Hematopoietic multipotent progenitor cell (in vitro differentiated cells): ENCODE results near the gene SH3TC2. TPM values are rescaled to one million over a fixed set of nuclear protein-coding genes. Genes with fewer than 3 reads are reported as not detected.

Source experiments
- DNase-seq, 3 donors: peaks; one replicate each; pipeline ENCODE4 v3.0.0-alpha.2; 2011 to 2015; ENCODE audit warnings: low read depth in 2 of 3, low spot score in 2 of 3
- total RNA-seq: library from RNA; depleted of rRNA; stranded (reverse); fragments of >200 nt; gene quantifications from one replicate; pipeline ENCODE4 v1.2.3, GENCODE V29; 2012

The SH3TC2 gene
- total RNA-seq, 1 donor: 2.2 TPM

DNA sequence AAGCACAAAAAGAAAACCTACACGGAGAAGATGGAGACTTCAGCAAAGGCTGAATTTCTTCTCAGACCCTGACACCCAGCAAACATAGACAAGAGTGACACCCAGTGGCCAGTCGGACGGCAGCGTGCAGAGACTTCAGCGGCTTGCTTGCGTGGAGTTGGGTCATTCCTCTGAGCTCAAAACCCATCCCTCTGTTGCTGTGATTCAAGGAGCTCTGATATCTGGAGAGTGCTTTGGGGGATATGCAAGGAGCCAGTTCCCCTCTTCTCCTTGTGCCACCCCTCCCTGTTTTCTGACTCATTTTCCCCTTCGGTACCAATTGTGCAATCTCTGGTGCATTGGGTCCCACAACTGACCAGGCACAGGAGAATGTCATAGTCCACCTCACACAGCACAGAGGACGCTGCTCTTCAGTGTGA is 27.5 kb downstream of the SH3TC2 start:
- peak; percentile 28 to 86 (median 71) for DNase-seq

DNA sequence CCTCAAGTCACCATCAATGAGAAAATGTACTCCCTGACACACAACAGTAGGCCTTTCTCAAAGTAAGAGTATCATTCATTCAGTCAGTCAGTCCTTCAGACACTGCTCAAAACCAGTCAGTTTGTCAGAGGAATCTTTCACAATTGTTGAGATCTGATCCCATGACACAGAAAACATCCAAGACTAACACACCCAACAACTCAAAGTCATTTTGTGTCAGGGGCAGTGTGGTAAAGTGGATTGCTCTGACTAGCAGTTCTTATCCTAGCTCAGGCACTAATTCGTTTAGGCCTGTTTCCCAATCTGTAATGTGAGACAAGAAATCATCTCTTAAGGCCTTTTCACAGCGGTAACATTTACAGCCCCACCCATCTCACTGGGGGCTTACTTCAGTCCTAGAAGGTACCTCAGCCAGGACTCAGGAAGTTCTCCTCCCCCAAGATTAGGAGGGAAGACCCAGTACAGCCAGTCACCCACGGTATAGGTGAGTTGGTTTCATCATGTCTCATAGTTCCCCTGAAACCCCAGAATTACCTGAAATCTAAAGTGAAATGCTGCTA is 31.9 kb downstream of the SH3TC2 start:
- no peak for DNase-seq

DNA sequence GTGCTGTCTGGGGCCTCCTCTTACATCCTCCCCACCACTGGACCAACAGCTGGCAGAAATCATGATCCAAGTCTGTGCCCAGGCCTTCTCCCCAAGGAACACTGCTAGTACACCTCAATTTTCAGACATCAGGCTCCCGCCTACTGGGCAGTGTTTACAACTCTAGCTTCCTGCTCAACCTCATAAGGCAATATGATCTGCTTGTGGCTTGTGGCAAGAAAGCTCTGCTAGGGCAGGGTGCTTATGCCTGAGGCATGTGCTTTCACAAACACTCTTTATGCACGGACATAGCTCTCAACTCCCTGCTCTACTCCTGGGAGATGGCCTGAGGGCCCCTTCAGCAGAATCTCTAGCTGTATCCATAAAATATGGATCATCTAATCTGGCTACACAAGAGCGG is 32.5 kb downstream of the SH3TC2 start:
- DNase-seq: no peak

DNA sequence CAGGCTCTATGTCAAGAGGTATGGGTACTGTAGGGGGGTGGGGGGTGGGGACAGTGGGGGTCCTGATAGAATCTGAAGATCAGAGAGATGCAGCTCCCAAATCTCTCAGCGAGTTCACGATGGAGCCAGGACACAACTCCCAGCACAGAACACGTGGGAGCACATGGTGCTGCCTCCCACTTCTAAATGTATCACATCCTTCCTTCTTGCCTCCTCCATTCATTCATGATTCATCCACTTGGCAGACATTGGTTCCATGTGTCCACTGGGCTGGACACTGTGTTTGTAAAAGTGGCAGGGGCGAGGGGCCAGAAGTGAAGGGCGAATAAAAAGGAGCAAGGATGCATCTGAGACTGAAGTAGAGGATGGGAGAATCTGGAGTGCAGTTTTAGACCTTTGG is 33.9 kb downstream of the SH3TC2 start:
- DNase-seq: no peak

DNA sequence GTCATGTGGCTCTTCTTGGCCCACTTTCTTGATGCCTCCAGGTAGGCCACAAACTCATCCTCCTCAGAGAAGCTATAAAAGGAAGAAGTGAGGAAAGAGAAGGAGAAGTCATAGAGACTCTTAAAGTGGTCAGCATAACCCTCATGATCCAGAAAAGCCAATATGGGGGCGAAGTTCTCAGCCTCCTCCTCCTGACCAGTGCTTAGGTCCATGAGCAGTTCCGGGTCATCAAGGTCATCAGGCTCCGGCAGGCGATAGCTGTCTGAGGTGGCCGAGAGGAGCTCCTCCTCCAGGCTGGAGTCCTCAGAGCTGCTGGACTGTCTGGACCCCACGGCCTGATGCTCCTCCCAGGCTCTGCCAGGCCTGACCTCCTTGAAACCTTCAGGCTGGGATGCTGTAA is 34.7 kb downstream of the SH3TC2 start:
- no peak for DNase-seq

DNA sequence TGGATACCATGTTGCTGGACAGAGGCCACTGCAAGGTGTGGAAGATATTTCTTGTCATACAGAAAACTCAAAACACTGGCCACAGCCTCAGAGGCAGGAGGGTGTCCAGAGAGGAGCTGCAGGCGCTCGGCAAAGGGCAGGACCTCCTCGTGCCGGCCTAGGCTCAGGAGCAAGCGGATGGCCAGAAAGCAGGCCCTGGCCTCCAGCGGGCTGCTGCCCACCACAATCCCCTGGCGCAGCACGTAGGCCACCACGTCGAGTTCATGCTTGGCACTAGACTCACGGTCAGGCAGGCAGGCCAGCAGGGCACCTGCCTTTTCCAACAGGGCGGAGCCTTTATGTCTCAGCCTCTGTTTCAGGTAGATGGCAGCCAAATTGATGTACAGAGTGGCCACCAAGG is 35.2 kb downstream of the SH3TC2 start:
- no peak for DNase-seq

DNA sequence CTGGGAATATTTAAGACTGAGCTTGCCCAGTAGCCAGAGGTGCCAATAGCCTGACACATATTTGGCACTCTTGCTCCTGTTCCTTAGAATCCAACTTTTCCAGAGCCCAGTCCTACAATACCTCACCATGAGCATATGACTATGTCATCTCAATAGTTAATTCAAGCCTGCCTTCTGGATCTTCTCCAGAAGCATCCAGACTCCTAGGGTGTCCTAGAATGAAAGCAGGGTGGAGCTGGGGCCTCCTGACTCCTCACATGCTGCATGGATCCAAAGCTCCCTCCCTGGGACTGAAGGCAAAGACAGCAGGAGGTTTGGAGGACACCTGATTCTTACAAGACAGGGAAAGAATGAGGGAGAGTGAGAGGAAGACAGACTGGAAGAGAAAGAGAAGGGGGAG is 37.9 kb downstream of the SH3TC2 start:
- no peak for DNase-seq

DNA sequence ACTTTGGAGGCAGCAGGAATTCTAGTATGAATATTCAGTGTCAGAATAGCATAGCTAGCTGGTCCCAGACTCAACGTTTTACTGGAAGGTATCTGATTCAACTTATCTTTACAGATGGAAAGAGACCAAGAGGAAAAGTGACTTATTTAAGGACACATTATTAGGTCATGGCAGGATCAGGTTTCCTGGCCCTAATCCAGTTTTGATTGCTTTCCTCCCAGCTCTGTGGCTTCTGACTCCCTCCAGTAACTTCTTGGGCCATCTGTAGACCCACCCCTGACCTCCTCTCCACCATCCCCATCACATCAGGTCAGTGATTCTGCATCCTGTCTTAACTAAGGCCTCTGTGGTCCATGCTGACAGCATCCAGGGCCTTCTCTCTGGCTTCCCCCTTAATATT is 38.4 kb downstream of the SH3TC2 start:
- DNase-seq: no peak

DNA sequence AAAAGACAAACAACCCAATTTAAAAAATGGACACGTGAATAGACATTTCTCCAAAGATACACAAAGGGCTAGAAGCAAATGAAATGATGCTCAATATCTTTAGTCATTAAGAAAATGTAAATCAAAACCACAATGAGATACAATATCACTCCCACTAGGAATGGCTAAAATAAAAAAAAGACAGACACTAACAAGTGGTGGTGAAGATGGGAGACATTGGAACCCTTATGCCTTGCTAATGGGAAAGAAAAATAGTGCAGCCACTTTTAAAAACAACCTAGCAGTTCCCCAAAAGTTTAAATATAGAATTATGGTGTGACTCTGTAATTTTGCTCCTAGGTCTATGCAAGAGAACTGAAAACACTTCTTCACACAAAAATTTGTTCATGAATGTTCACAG is 40.7 kb downstream of the SH3TC2 start:
- no peak for DNase-seq

DNA sequence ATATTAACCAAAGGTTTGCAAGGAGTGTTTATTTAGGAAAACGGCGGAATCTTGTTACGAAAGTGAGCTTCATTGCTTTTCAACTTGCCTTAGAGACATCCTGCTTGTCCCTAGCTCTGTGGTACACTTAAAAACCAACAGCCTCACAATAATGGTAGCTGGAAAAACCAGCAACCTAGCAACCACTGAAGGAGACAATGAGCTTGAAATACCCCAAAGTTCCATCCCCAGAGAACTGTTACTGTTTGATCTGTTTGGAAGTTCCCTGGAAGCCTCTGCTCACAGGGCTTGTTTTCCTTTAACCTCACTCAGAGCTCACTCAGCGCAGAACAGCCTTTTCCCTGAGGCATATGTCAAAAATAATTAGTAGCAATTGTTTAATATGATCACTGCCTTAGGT is 43.2 kb downstream of the SH3TC2 start:
- no peak for DNase-seq

DNA sequence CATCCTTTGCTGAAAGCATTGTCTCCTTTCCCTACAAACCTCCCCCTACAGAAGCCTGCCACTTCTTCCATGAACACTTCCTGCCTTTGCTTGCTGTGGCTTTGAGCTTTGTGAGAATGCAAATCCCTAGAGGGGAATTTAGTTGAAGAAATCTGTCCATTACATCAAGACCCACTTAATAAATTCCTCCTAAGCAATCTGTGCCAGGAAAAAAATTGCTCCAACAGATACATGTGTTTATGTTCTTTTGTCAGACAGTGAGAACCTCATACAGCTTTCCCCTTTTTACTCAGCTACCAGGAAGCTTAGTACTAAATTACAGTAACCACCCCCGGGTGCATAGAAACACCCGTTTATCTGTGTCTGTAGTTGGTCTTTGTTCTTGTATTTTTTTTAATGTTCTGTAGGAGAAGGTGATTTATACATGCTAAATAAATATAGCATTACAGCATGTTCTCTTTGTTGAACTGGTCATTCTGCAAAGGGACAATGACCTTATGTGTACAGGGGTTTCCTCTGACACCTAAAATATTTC is 43.9 kb downstream of the SH3TC2 start:
- no peak for DNase-seq

DNA sequence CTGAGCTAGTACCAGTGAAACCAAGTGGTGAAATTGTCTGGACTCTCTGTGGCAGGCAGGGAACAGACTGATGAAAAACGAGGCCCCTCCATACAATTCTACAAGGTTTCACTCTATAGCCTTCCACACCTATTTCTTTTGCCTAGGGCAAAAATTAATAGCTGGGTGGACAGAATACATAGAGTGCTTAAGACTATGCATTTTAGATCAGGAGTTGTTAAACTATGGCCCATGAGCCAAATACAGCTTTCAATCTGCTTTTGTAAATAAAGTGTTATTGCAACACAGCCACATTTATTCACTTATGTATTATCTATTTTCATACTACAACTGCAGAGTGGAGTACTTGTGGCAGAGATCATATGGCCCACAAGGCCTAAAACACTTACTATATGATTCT is 45.2 kb downstream of the SH3TC2 start:
- no peak for DNase-seq

DNA sequence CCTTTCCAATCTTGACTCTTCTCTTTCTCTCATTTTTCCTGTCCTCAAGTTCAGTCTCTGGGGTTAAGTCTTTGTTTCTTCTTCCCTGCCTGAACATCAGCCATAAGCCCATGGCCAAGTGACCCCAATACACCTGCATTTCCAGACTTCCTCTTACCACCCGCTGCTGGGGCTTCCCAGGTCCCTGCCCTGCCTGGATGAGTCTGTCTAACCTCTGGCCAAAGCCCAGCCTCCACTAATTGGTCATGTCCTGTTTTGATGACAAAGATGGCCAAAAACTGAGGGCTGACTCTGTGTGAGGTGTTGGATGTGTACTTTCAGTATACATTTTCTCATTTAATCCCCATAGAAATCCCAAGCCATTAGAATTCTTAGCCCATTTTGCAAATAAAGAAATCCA is 47.3 kb downstream of the SH3TC2 start:
- DNase-seq: no peak

DNA sequence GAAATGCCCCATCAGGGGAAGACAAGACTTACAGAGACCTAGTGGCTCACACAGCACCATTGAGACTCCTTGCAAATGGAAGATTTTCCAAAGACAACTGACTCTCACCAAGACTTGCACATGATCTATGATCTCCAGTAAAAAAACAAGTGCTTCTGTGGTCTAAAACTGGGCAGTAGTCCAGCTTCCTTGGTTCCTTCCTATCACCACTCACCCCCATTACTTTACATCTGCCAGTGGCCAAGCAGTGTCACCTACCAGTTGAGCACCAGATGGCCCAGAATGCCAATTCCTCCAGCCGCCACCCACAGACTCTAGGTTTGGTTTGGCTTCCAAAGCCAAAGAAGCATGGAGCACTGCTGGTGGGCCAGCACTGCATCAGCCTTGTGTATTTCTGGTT is 47.7 kb downstream of the SH3TC2 start:
- DNase-seq: no peak

DNA sequence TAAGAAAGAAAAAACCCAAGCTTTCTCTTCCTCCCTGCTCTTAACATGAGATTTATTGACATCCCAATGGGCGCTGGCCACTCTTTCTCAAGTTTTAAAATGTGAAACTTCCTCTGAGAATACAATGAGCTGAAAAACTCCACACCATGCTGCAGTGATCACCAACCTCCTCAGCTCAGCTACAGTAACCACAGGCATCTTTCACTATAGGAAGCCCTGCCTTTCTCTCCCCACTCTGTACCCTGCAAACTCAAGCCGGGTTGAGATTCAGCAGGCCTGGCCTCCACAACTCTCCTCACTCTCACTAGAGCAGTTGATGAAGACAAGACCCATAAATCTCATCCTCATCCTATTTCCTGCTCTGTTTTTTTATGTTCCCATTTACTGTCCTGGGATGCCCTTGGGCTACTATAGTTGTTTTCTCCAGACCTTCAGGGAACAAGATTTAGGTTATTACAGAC is 48.3 kb downstream of the SH3TC2 start:
- no peak for DNase-seq

DNA sequence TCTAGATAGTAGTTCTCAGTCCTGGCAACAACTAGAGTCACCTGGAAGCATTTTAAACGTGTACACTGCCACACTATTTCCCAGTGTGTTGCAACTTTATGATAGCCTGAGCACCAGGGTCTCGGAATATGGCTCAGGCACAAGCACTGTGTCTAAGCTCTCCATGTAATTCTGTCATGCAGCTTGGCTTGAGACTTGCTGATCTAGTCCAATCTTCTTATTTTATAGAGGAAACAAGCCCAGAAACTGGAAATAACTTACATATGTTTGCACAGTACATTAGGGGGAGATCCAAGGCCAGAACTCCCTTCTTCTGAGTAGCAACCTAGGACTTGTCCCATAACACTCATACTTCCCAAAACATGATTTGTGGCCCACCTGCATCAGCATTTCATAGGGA is 49.1 kb downstream of the SH3TC2 start:
- DNase-seq: no peak

DNA sequence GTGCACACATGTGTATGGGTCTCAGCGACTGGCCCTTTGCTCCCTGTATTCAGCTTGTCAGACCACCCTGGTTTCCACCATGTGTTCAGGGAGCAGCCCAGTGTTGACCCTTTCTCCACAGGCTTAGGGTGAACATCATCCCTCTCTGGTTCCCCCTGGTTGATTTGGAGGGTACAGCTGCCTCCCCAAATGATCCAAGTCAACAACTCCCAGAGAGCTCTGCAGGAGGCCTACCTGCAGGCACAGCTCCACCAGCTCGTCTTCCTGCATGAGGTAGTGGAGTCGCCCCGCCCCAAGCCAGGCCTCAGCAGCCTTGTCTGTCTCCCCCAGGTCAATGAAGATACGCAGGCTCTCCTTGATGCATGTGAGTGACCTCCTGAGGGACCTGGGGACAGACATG is 50.5 kb downstream of the SH3TC2 start:
- DNase-seq: no peak

DNA sequence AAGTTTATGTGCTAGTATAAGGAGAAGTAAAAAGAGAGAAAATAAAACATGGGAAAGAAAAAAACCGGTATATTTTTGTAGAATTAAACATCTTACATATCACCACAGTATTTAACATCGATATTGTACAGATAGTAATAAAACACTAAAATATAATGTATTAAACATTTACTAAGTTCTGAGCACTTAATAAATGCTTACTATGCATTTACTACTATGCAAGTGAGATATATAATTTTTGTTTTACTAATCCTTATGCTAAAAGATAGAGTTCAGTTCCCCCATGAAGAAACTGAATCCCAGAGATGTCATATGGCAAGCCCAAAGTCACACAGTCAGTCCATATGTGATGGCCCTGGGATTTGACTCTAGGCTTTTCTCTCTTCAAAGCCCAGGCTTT is 51.1 kb downstream of the SH3TC2 start:
- DNase-seq: no peak

DNA sequence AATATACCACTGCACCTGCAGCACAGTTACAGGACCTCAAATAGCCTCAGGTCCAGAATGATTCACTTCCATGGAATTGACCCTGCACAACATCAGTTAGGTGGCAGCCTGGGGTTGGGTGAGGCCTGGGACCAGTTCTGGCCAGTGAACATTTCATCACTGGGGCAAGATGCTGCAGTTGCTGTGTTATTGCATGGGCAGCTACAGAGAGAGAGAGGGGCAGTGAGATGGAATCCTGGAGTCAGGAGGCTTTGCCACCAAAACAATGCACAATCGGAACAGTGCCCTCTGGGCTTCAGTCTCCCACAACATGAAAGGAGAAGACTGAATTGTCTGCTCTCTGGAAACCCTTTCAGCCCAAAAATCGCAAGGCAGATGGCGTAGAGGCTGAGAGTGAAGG is 51.8 kb downstream of the SH3TC2 start:
- DNase-seq: no peak

DNA sequence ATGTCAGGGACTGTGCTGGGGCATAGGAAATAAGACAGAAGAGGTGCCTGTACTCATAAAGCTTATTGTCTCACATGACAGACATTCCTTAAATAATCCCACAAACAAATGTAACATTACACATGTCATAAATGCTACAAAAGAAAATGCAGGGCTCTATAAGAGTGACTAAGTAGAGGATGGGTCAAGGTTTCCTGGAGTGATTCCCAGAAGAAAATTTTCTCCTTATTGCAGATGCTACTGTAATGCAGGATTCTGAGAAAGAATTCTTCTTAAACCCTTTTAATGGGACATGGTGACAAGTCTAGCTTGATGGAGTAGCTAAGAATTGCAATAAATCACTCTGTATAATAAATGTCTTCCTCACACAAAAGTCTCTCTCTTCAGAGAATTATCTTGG is 55.7 kb downstream of the SH3TC2 start:
- no peak for DNase-seq

DNA sequence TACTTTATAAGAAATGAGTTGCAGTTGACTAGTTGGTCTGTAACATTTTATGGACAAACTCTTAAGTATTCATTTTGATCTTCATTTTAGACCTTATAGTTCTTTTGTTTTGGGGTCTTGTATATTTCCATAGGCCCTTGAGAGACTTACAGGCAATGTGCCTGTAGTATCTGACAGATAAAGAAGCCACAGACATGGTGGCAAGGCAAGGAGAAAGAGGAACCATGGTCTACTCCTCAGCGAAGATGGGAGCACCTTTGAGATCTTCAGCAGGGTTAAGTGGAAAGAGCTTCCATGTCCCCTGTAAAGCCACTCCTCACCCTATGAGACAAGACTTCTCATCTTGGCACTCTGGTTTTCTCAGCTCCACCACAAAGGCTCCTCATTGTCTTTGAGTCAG is 56.4 kb downstream of the SH3TC2 start:
- DNase-seq: peak in 1 of 3 donors; percentile 15

DNA sequence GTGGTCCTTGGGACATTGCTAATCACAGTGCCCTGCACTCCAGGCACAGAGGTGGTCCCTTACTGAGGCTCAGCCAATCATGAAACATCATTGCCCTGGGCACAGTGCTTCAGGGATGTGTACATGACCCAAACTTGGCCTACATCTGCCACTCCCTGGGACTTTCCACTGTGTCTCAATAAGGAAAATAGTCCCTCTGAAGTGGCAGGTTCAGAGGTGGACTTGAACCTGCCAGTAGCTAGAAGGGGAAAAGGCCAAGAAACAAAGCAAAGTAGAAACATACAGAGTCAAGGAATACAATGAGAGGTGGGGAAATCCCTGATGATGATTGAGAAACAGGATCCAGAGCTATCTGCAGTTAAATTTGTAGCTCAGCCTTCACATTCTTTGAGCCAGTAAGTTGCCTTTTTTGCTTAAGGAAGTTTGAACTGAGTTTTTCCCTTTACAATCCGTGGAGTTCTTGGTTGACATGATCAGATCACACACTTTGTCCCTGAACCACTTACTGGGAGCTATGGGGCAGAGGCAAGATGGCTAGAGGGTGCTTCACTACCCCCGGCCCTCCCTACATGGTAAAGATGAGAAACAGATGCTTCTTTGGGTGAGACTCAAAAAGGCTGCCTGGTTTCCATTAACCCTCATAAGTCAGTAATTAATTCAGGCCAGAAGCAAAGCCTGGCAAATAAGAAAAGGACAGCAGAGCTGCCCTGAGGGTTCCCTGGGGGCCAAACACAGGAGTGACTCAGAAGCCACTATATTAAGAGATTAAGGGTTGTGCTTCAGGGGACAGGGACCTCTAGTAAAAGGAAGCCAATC is 57.6 kb downstream of the SH3TC2 start:
- no peak for DNase-seq
